ENCODE measurements around the gene RPRML.
"Not testable (repeated sequence)": the region's sequence is repeated elsewhere in the genome, so short reads cannot be mapped to it uniquely, and the experiment has no call there.

The RPRML gene

DNA sequence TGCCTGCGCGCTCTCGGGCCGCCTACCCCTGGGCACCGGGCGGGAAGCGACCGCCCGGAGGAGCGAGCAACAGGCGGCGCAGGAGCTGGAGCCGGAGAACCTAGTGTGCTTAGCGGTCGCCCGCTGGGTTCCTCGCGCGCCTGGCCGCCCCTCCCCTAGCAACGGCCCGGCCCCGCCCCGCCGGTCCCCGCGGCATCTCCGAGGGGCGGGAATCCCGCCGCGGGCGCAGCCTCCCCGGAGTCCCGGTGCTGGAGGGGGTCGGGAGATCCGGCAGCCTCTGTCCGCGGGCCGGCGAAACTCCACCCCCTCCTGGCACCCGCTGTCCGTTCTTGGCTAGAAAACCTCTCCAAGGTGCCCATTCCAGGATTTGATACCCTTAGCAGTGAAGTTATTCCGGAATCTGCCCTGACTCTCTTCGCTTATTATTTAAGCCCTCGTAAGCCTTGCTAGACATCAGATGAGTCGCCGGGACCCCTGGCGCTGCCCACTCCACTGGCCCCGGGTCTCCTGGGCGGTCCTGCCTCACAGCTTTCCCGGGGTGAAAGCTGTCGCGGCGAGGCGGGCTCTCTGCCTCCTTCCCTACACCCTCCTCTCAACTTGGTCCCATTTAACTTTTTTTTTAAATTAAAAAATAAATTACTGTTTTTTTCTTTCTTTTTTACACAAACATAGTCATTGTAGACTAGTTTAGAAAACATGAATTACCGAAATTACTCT, at the start of gene RPRML:
TSS of gene RPRML (minus strand) at position 107 of the 717 bp plus-strand sequence. CDS start 246 bp downstream, outside the sequence.
- peak; percentile 32 for DNase-seq

DNA sequence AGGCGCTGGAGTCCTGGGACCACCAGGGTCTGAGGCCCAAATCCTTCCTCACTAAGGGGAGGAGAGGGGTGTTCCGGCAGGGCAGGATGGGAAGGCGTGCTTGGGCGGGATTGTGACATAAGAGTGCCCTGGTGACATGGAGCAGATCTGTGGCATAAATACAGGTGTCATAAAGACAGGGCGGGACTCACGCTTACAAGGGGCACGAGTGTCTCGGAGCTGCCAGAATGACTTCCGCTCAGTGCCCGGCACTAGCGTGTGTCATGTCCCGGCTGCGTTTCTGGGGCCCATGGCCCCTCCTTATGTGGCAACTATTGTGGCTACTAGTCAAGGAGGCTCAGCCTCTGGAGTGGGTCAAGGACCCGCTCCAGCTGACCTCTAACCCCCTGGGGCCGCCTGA, 37.9 kb upstream of the RPRML start:
- not testable (repeated sequence) for DNase-seq

DNA sequence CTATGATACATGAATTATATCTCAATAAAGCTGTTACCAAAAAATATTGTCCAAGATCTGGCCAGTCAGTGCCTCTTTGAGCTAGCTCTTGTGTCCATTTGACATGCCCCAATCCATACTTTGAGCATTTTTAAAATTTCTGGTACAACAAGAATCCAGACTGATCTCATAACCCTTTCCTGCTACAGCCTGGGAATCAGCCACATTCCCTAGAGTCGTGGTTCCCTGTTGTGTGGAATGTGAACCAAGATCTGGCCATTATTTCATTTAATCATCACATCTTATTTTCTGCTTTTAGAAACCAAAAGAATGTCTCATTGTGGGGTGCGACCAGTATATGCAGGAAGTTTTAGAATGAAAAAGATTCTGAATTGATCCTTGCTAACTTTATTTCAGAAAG, 34.3 kb upstream of the RPRML start:
- DNase-seq, result no peak

DNA sequence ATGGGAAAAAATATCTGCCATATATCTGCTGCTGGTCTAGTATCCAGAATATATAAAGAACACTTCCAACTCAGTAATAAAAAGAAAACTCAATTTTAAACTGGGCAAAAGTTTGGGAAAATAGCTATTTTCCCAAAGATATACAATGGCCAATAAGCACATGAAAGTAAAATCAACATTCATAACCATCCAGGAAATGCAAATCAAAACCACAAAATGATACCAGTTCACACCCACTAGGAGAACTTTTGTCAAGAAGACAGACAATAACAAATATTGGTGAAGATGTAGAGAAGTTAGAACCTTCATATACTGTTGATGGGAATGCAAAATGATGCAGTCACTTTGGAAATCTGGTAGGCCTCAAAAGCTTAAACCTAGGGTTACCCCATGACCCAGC, 33.4 kb upstream of the RPRML start:
- DNase-seq, result no peak

DNA sequence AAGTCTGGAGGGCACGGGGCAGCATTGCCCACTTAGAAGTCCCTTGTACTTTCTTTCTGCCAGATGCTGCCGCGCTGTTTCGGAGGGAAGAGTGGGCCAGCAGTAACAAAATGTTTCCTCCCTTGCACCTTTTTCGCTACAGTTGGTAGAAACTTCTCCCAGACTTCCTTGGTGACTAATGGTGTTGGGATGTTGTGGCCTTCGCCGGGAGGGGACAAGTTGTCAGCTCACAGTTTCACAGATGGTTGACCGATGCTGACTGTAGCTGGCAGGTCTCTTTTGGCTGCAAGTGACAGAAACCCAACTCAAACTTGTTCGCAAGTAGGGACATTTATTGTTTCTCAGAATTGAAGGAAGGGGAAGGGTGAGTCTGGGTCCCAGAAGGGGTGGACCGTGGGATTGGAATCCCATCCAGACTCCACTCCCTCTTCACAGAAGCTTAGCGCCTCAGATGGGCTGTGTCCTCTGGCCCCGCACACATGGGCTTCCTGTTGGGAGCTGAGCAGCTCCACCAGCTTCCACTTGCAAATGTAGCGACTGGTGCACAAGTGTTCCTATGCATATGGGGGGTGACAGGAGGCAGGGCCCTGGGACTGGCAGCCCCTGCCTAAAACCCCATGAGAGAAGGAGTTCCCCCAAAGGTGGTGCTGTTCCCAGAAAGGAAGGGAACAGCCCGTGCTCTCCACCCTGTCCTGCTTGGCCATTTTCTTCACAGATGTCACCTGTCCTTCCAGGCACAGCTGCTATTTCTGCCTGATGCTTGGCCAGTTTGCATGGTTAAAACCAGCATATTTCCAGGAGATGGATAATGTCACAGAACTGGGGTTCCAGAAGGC, 30.9 kb upstream of the RPRML start:
- DNase-seq, result no peak

DNA sequence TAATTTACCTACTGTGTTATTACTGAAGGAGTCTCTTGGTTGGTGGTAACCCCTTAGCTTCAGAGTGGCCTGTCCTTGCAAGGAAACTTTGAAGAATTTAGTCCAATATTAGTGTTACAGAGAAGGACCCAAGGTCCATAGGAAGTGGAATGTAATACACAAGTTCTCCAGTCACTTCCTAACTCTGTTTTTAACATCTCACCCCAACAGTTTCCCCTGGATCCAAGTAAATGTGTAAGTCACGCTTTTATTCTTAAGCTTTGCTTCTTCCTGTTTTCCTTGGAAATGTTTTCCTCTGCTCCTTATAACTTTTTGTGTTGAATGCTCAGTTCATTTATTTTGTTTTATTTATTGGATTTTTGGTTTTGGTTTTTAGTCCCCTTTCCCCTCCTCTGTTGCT, 25.9 kb upstream of the RPRML start:
- no peak for DNase-seq

DNA sequence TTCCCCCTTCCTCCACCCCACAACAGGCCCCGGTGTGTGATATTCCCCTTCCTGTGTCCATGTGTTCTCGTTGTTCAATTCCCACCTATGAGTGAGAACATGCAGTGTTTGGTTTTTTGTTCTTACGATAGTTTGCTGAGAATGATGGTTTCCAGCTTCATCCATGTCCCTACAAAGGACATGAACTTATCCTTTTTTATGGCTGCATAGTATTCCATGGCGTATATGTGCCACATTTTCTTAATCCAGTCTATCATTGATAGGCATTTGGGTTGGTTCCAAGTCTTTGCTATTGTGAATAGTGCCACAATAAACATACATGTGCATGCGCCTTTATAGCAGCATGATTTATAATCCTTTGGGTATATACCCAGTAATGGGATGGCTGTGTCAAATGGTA, 24.8 kb upstream of the RPRML start:
- DNase-seq, result not testable (repeated sequence)

DNA sequence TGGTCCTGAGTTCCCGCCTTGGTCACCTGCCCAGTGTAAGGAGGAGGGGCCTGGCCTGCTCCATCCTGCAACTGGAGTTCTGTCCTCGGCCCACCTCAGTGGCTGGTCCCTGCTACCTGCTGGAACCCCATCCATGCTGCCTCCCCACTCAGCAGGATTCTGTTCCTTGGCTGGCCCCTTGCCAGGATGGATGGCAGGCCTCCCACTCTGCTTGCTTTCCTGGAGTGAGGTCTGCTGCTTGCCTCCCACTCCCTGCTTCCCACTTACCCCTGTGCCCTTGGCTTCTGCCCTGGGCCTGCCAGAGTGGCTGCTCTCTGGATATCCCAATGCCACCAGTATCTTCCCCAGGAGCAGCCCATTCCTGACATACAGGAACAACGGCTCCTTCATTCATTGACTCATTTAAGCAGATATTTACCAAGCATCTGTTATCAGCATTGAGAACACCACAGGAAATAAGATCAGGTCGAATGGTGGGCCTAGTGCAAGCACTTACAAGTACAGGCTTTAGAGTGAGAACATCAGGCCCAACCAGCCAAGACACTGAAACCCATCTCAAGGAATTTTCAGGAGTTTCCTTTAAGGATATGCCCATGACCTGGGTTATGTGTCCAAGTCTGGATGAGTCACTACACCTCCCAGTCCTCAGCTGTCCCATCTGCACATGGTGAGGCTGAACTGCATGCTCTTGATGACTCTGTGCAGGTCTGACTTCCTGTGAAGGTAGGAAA, 17.0 kb upstream of the RPRML start:
- no peak for DNase-seq

DNA sequence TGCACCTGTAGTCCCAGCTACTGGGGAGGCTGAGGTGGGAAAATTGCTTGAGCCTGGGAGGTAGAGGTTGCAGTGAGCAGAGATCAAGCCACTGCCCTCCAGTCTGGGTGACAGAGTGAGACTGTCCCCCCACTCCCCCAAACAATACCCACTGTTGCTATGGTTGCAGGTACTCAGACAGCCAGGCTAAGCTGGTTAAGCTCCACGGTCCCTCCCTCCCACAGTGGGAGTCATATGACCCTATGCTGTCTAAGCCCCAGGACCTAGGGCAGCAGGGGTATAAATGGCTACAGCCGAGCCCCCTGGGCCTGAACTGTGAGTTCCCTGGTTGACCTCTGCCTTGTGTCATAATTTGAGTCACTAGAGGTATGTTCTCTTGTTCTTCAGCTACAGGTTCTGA, 15.9 kb upstream of the RPRML start:
- no peak for DNase-seq

DNA sequence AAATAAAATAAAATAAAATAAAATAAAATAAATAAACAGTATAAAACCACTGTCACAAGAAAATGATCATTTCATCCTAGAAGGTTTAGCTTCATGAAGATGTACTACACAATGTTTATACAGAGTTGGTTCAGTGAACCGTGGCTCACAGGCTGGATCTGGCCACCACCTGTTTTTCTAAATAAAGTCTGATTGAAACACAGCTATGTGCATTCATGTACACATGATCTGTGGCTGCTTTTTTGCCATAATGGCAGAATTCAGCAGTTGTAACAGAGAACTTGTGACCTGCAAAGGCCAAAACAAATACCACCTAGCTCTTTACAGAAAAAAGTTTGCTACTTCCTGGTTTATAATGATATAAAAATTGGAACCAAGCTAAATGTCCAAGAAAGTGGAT, 12.6 kb upstream of the RPRML start:
- no peak for DNase-seq

DNA sequence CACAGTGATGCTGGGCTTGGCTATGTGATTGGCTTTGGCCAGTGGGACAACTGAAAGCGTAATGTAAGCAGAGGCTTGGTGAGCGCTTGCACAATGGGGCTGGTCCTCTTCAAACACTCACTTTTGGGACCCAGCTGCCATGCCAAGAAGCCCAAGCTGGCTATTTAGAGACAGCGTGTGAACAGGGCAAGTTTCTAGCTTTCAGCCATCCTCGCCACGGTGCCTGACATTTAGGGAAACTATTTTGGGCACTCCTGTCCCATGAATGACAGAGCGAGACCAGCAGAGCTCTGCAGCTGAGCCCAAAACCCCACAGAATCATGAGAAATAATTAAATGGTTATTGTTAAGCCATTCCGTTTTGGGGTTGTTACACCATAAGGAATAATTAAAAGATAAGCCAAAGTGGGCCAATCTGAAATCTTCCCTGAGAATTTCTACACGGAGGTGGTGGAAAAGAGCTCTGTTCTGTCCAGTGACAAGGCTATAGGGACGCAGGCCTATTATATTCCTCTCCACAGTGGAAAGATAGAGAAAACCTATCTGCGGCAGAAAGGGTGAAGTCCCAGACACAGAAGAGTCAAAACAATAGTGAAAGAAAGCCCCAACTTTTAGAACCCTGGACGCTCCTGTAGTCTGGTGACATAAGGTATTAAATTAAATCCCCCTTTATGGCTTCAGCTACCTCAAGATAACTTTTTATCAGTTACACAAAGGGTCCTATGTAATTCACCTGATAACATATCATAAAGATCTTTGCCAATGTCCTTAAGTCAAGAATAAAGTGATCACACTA, 10.8 kb upstream of the RPRML start:
- DNase-seq, result no peak

DNA sequence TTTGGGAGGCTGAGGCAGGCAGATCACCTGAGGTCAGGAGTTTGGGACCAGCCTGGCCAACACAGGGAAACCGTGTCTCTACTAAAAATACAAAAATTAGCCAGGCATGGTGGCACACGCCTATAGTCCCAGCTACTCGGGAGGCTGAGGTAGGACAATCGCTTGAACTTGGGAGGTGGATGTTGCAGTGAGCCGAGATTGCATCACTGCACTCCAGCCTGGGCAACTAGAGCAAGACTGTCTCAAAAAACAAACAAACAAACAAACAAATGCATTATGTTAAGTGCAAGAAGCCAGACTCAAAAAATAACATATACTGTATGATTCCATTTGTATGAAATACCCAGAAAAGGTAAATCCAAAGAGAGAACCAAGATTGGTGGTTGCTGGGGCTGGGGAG, 8.9 kb upstream of the RPRML start:
- not testable (repeated sequence) for DNase-seq

DNA sequence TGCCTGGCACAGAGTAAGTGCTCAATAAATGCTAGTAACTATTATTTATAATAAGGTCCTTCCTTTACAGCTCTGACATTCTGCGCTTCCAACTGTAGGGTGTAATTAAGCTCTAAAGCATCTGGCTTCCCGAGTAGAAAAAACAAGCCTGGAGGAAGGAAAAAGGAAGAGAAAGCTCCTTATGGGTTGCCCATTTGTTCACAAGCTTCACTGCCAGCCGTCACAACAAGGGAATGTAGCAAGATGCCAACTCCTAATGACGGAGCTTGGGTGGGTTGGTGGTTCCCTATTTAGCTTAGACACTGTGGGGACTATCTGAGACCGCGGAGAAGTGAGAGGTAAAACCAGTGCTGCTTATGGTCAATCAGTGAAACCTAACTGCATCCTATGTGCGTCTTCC, 7.3 kb upstream of the RPRML start:
- no peak for DNase-seq

DNA sequence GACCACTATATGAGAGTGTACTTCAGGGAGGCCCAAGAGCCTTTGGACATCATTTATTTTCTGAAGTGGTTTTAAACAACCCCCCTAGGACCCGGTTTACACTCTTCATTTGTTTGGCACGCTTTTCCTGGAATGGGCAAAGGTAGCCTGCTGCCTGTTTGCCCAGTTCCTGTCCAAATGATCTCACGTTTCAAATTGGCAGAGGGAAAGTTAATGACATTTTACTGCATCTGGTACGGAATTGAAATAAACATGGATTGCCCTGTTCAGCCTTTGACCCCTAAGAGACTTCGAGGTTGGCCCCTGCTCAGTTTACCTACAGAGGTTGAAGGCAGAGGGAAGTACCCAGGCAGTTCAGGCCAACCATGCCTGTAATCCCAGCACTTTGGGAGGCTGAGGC, 5.8 kb upstream of the RPRML start:
- DNase-seq, result no peak

DNA sequence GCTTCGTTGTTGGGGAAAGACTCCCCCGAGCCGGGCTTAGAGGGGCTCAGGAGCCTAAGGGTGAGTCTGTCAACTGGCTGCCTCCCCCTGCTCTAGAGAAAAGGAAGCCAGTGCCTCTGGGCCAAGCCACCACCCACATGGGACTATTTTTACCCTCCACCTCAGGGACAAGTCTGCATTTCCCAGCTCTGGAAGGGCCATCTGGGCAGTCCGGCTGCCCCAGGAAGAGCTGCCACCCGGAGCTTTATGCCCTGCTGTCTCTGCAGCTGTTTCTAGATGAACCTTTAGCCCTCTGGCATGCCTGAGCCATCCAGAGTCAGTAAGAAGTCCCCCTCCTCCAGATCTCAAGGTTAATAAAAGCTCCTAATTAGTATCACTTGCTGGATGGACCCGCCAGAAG, 5.3 kb upstream of the RPRML start:
- DNase-seq, result no peak

DNA sequence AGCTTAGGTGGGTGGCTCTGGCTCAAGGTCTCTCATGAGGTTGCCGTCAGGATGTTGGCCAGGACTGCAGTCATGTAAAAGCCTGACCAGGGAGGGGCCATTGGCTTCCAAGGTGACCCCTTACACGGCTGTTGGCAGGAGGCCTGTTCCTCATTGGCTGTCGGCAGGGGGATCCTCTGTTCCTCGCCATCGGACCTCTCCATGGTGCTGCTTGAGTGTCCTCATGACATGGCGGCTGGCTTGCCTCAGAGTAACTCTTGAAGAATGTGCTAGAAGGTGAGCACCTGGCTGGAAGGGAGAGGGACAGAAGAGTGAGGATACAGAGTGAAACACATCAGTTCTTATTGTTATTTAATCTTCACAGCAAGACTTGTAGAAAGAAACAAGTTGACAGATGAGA, 4.7 kb upstream of the RPRML start:
- no peak for DNase-seq

DNA sequence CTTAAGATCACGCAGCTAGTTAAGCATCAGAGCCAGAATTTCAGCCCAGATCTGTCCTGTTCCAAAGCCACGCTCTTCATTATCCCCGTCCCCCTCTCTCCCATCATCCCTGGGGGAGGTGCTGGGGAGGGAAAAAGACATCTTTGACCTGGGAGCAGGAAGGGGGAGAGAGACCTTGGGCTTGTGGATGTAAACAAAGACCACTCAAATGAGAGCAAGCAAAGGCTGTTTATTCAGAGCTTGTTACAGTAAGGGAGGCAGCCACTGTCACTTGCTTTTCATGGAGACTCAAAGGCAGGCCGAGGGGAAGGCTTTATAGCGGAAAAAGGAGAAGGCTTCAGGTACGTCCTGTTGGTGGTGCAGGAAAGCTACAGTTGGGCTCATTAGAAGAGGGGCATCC, 3.5 kb upstream of the RPRML start:
- DNase-seq, result no peak

DNA sequence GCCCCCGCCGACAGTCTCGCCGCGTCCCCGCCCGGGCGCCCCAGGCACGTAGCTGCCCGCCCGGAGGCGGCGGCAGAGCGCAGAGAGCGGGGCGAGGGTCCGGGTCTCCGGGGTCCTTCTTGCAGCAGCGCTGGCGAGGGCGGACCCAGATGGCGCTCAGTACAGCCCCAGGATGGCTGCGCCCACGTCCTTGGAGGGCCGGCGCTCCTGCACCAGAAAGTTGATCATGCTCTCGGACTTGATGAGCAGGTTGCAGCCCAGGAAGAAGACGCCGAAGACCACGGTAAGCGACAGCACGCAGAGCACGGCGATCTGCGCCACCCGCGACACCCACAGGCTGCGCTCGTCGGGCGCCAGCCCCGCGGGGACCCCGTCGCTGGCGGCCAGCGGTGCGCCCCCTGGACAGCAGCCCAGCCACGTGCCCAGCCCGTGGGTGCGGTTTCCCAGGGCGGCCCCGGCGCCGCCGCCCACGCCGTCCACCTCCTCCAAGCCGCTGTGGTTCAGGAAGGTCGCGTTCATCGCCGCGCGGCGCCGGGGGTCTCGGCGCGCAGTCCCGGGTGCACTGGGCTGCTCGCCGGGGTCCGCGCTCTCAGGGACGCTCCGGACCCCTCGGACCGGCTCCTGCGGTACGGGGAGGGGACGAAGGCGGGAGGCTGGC, 435 bp downstream of the RPRML start:
- no peak for DNase-seq

DNA sequence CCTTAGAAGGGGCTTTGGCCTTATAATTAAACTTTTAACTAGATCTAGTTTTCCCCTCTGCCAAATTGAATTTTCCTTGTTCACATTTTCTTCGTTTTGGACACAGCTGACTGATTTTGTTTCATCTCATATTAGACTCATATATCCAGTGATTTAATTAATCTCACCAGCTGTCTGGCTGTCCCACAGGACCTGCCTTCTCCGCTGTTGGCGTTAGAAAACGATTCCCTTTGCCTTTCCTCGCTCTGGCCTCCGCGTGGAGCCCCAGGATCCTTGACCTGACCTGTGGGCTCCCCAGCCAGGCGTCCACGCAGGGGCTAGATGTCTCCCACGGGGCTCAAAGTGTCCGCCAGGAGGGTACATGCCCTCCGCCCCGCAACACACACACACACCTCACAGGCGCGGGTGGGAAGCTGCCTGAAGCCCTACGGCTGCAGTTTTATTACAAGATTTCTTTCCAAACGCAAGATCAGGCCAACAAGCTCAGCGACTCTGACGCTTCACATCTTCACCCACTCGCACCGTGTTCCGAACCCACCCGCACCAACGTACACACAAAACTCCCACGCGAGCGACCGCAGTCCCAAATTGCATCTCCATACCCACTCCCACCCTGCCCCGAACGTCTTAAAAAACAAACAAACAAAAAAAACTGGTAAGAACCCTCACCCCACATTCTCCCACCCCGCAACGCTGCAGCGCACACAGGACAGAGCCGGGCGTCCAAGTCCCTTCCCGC, 1.1 kb downstream of the RPRML start:
- no peak for DNase-seq

DNA sequence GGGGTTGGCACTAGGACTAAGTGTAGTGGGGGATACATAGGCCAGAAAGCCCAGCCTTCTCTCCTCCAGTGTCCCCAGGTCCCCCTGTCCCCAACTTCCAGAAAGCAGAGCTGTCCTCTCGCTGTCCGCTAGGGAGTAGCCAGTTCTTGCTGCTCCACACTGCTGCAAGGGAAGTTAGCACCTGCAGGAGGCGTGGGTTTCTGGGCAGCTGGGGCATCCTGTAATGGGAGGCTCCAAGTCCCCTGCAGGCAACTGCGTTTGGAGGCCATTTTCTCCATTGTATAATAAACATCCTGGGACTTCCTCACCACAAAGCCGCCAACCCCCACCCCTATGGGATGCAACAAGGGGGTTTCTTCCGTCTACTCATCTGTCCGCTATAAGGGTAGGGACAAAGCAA, 1.7 kb downstream of the RPRML start:
- no peak for DNase-seq

DNA sequence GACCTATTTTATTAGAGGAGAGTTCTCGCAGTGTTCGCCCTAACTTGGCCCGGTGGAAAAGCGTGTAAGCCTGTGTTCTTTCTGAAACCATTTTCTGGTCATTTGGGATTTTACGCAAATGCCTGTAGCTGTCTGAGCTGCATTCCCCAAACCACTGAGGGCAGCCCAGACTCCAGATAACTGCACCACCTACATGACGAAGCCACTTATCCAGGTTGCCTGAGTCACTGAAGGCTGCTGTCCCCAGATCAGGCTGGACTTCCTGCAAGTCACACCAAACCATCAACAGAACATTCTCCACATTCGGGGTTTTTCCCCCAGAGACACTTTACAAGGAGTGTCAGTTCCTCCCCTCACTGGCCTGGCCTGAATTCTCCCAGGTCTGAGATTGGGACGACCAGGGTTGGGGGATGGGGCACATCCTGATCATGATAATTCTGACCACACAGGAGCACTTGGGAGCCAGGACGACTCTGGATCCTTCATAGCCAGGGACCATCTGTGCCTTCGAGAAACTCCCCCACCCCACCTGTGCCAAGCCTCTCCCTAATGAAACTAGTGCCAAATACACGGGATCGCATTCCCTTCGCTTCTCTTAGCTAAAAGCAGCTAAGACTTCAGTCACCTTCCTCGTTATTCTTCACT, 2.3 kb downstream of the RPRML start:
- DNase-seq, result no peak
